CD4-positive, CD25-positive, alpha-beta regulatory T cell (primary cell): ENCODE measurements around the gene SLBP. TPM values are rescaled to one million over a fixed set of nuclear protein-coding genes. Genes with fewer than 3 reads are reported as not detected.

Experiments
- ATAC-seq, 2 donors: fragments of 150-1000 bp; cut with Tn5 transposase; one replicate each; pipeline ENCODE4 v1.10.0; 2021; ENCODE audit warnings: low read depth in 2 of 2, moderate number of reproducible peaks in 2 of 2, moderate library complexity in 1 of 2
- DNase-seq, 3 donors: peaks; one replicate each; pipeline versions ENCODE4 v3.0.0 to v3.0.0-alpha.2; 2012 to 2022; ENCODE audit warnings: mixed read lengths in 1 of 3
- H3K27ac ChIP-seq: one replicate; pipeline ENCODE4 v1.7.0; 2013; ENCODE audit warnings: mild to moderate bottlenecking, low read length; ENCODE audit not compliant: insufficient read depth, poor library complexity, severe bottlenecking
- H3K27me3 ChIP-seq: one replicate; pipeline ENCODE4 v1.7.0; 2013; ENCODE audit warnings: low read length; ENCODE audit not compliant: control insufficient read depth, insufficient read depth
- H3K36me3 ChIP-seq: one replicate; pipeline ENCODE4 v1.7.0; 2013; ENCODE audit warnings: mild to moderate bottlenecking, low read length, moderate library complexity; ENCODE audit not compliant: control insufficient read depth, insufficient read depth
- H3K4me1 ChIP-seq: 2 replicates; pipeline ENCODE4 v1.7.0; 2013; ENCODE audit warnings: mild to moderate bottlenecking, low read length; ENCODE audit not compliant: insufficient read depth, control insufficient read depth, poor library complexity, severe bottlenecking
- H3K4me3 ChIP-seq: one replicate; pipeline ENCODE4 v1.7.0; 2013; ENCODE audit warnings: low read depth, mild to moderate bottlenecking, low read length, moderate library complexity
- H3K9me3 ChIP-seq, 2 experiments: 1 replicate in 1 of 2; 2 replicates in 1 of 2; pipeline ENCODE4 v1.7.0; 2013; ENCODE audit warnings: low read length in 2 of 2, mild to moderate bottlenecking in 1 of 2, moderate library complexity in 1 of 2; ENCODE audit not compliant: control insufficient read depth in 2 of 2
- H3K27ac Mint-ChIP-seq, 3 donors: one replicate each; pipeline ENCODE4 v1.8.0; 2020 to 2022; ENCODE audit warnings: mild to moderate bottlenecking in 3 of 3, mixed read lengths in 3 of 3, moderate library complexity in 2 of 3
- H3K27me3 Mint-ChIP-seq: one replicate; pipeline ENCODE4 v1.8.0; 2022; ENCODE audit warnings: mild to moderate bottlenecking, mixed read lengths
- H3K36me3 Mint-ChIP-seq: one replicate; pipeline ENCODE4 v1.8.0; 2020; ENCODE audit warnings: mixed read lengths
- H3K4me1 Mint-ChIP-seq, 4 donors: one replicate each; pipeline ENCODE4 v1.8.0; 2020 to 2022; ENCODE audit warnings: mixed read lengths in 4 of 4, mild to moderate bottlenecking in 1 of 4
- H3K4me3 Mint-ChIP-seq, 4 donors: one replicate each; pipeline ENCODE4 v1.8.0; 2020 to 2022; ENCODE audit warnings: mild to moderate bottlenecking in 4 of 4, mixed read lengths in 4 of 4, moderate library complexity in 3 of 4
- H3K9me3 Mint-ChIP-seq, 7 donors: one replicate each; pipeline ENCODE4 v1.8.0; 2020 to 2022; ENCODE audit warnings: mixed read lengths in 7 of 7, mild to moderate bottlenecking in 3 of 7, moderate library complexity in 2 of 7
- polyA plus RNA-seq, 4 donors: library from polyadenylated mRNA; unstranded; fragments of 300-500 nt; fragmentation: Illumina TruSeq; gene quantifications; one replicate each; pipeline ENCODE4 v1.2.3, GENCODE V29; 2021
- total RNA-seq: library from RNA; stranded (reverse); gene quantifications from one replicate; pipeline ENCODE4 v1.2.3, GENCODE V29; 2022

SLBP gene
- 36.7 TPM for total RNA-seq
- 10 to 100 TPM; 74.7 to 83.8 (median 78.3) TPM for polyA plus RNA-seq

DNA sequence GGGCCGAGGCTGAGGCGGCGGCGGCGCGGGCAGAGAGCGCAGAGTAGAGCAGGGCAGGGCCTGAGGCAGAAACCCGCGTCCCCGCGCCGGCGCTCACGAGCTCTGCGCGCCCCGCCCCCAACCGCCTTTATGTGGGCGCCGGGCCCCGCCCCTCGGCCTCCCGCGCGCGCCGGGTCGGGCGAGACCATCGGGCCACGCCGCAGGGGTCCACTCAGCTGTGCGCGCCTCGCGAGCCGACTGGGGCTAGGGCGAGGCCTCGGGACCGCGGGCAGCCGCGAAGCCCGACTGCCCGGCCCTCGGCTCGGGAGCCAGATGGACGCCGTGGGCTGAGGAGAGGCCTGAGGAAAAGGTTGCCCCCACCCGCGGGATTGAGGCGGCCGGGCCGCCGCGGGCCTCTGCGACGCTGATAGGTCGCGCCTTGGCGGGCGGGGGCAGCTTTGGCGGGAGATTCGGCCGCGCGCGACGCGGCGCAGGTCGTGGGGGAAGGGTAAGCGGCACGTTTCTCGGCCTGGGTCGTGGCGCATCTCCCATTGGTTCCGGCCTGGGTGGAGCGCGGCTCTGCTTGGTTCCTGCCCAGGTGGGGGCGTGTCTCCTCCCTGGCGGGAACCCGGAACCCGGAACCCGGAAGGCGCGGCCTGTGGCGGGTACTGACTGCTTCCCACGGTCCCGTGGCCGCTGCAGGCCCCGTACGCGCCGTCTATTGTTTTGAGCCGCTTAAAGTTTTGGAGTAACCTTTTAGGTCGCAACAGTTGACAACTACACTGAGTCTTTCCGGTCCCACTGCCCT lies at the start of gene SLBP:
TSS of gene SLBP (minus strand) at position 104 of the 787 bp plus-strand sequence. CDS start 131 bp downstream, outside the sequence.
- Mint-ChIP-seq H3K9me3 (no peaks in the 10 kb centered on the region), H3K36me3 (peaks cover 3% of the 10 kb centered on the region), H3K4me3 (peak within 1 kb of the TSS; percentile 96 to 99 (median 97)), H3K27me3 (no peaks in the 10 kb centered on the region), H3K27ac (peak within 1 kb of the TSS; percentile 96 to 97 (median 96)), H3K4me1 (peaks cover 15 to 68% (median 47%) of the 10 kb centered on the region in 4 donors)
- H3K27ac ChIP-seq: peak within 1 kb of the TSS; percentile 94
- ATAC-seq: peak; percentile 90 to 91
- DNase-seq: peak; percentile 99
- H3K27me3 ChIP-seq: no peaks in the 10 kb centered on the region
- no peaks in the 10 kb centered on the region for H3K9me3 ChIP-seq
- peaks cover 7% of the 10 kb centered on the region for H3K36me3 ChIP-seq
- H3K4me1 ChIP-seq: peaks cover 59% of the 10 kb centered on the region
- H3K4me3 ChIP-seq: peak within 1 kb of the TSS; percentile 86

DNA sequence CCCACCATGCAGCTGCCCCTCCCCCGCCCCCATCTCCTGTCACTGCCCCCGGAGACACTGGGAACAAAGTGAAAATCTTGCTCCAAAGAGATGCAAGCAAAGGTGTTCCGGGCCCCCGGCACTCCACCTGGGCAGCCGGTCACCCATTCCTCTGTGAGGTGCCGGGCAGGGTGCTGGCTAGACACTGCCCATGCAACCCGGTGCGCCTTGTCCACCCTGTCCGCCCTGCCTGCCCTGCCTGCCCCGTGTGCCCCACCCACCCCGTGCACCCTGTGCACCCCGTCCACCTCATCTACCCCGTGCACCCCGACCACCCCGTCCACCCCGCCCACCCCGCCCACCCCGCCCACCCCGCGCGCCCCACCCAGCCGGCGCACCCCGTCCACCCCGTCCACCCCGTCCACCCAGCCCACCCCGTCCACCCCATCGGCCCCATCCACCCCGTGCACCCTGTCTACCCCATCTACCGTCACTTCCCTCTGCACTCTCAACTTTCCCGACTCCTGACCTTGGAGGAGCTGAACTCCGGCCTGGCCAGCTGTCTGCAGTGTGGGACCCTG lies 49.1 kb upstream of the SLBP start:
- no peaks in the 10 kb centered on the region for H3K36me3 ChIP-seq
- Mint-ChIP-seq H3K36me3 (no peaks in the 10 kb centered on the region), H3K9me3 (no peaks in the 10 kb centered on the region), H3K27me3 (peaks cover 11% of the 10 kb centered on the region), H3K4me1 (no peaks in the 10 kb centered on the region), H3K4me3 (no peak overlapping the region), H3K27ac (no peak overlapping the region)
- no peaks in the 10 kb centered on the region for H3K9me3 ChIP-seq
- ATAC-seq (no peak), DNase-seq (no peak)
- no peak overlapping the region for H3K27ac ChIP-seq
- no peak overlapping the region for H3K4me3 ChIP-seq
- H3K4me1 ChIP-seq: no peaks in the 10 kb centered on the region
- H3K27me3 ChIP-seq: no peaks in the 10 kb centered on the region

DNA sequence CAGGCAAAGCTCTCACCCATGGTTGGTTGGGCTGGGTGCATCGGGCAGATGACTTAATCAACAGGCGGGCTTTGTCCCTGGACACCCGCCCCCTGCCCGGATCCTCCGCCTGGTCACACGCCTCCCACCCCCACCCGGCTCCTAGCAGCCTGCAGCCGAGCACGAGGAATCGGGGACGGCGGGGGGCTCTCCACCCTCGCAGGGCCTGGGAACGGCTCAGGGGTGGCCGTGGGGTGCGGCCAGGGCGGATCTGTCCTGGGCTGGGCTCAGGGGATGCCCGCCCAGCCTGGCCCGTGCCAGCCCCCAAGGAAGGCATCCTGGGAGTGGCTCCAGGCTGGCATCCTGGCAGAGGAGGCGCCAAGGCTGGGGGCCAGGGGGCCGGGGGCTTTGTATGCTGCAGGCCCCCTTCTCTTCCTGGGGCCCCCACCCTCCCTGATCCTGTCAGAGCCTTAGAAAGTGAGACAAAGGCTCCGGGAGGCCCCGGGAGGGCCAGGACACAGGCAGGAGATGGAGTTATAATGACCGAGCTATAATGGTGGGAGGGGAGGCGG lies 48.5 kb upstream of the SLBP start:
- no peak for ATAC-seq
- no peak overlapping the region for H3K27ac Mint-ChIP-seq
- no peaks in the 10 kb centered on the region for H3K9me3 Mint-ChIP-seq
- no peaks in the 10 kb centered on the region for H3K36me3 Mint-ChIP-seq
- peaks cover 9% of the 10 kb centered on the region for H3K27me3 Mint-ChIP-seq
- H3K27ac ChIP-seq: no peak overlapping the region
- H3K4me3 Mint-ChIP-seq: no peak overlapping the region
- H3K9me3 ChIP-seq: no peaks in the 10 kb centered on the region
- no peak for DNase-seq
- no peaks in the 10 kb centered on the region for H3K4me1 Mint-ChIP-seq
- no peaks in the 10 kb centered on the region for H3K36me3 ChIP-seq
- no peaks in the 10 kb centered on the region for H3K27me3 ChIP-seq
- no peaks in the 10 kb centered on the region for H3K4me1 ChIP-seq
- H3K4me3 ChIP-seq: no peak overlapping the region

- ATAC-seq (no peak), DNase-seq (no peak)
- H3K9me3 Mint-ChIP-seq: no peaks in the 10 kb centered on the region
- no peaks in the 10 kb centered on the region for H3K27me3 ChIP-seq
- H3K27ac ChIP-seq: no peak overlapping the region
- no peaks in the 10 kb centered on the region for H3K9me3 ChIP-seq
- H3K4me3 Mint-ChIP-seq: no peak overlapping the region
- no peak overlapping the region for H3K4me3 ChIP-seq
- peaks cover 6% of the 10 kb centered on the region for H3K27me3 Mint-ChIP-seq
- H3K4me1 ChIP-seq: no peaks in the 10 kb centered on the region
- no peaks in the 10 kb centered on the region for H3K36me3 Mint-ChIP-seq
- no peaks in the 10 kb centered on the region for H3K36me3 ChIP-seq
- no peak overlapping the region for H3K27ac Mint-ChIP-seq
- H3K4me1 Mint-ChIP-seq: no peaks in the 10 kb centered on the region
These were observed 47.7 kb upstream of the SLBP start for GRCh38 chr4:1759818-1760223.

GRCh38 chr4:1759170-1759817 lies 47.2 kb upstream of the SLBP start:
- no peaks in the 10 kb centered on the region for H3K36me3 ChIP-seq
- H3K9me3 ChIP-seq: no peaks in the 10 kb centered on the region
- ATAC-seq (no peak), DNase-seq (no peak)
- H3K4me1 ChIP-seq: no peaks in the 10 kb centered on the region
- no peak overlapping the region for H3K4me3 ChIP-seq
- no peaks in the 10 kb centered on the region for H3K27me3 ChIP-seq
- peaks cover 3% of the 10 kb centered on the region for H3K27me3 Mint-ChIP-seq
- no peak overlapping the region for H3K4me3 Mint-ChIP-seq
- H3K9me3 Mint-ChIP-seq: no peaks in the 10 kb centered on the region
- no peak overlapping the region for H3K27ac ChIP-seq
- H3K27ac Mint-ChIP-seq: no peak overlapping the region
- H3K36me3 Mint-ChIP-seq: no peaks in the 10 kb centered on the region
- no peaks in the 10 kb centered on the region for H3K4me1 Mint-ChIP-seq

GRCh38 chr4:1758306-1759121 lies 46.4 kb upstream of the SLBP start:
- H3K27me3 ChIP-seq: no peaks in the 10 kb centered on the region
- Mint-ChIP-seq H3K4me1 (no peaks in the 10 kb centered on the region), H3K36me3 (no peaks in the 10 kb centered on the region), H3K9me3 (no peaks in the 10 kb centered on the region), H3K27ac (no peak overlapping the region), H3K4me3 (no peak overlapping the region), H3K27me3 (no peaks in the 10 kb centered on the region)
- H3K36me3 ChIP-seq: no peaks in the 10 kb centered on the region
- no peak overlapping the region for H3K4me3 ChIP-seq
- no peaks in the 10 kb centered on the region for H3K9me3 ChIP-seq
- H3K4me1 ChIP-seq: peaks cover 1% of the 10 kb centered on the region
- no peak overlapping the region for H3K27ac ChIP-seq
- ATAC-seq (no peak), DNase-seq (no peak)

DNA sequence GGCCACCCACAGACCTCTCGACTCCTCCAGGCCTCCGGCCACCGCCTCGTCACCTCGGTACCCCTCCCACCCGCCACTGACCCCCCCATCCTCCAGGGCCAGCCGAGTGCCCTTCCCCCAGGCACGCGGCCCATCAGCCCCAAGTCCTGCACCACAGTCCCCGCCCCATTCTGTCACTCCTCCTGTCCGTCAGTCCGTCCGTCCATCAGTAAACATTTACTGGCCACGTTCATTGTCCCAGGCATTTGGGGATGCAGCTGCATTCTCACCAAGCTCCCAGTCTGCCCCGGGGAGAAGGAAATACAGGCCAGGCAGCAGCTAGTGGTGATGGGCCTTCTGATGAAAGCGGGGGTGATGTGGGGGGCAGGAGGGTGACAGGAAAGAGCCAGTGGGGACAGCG lies 45.7 kb upstream of the SLBP start:
- Mint-ChIP-seq H3K27me3 (no peaks in the 10 kb centered on the region), H3K9me3 (no peaks in the 10 kb centered on the region), H3K27ac (no peak overlapping the region), H3K36me3 (no peaks in the 10 kb centered on the region), H3K4me1 (peaks cover 0 to 3% (median 0%) of the 10 kb centered on the region in 4 donors), H3K4me3 (peak overlapping the region in 1 of 4 donors; percentile 68)
- Histone ChIP-seq H3K36me3 (no peaks in the 10 kb centered on the region), H3K9me3 (no peaks in the 10 kb centered on the region), H3K27ac (no peak overlapping the region), H3K4me3 (no peak overlapping the region), H3K4me1 (peaks cover 8% of the 10 kb centered on the region), H3K27me3 (no peaks in the 10 kb centered on the region)
- ATAC-seq: no peak
- DNase-seq: no peak
